Stimulated activated naive CD4-positive, alpha-beta T cell (primary cell): ENCODE measurements around the gene BEX3.

Experiments
- DNase-seq, 6 experiments: peaks; one replicate each; lab custom pipeline; 2025; lab: John Stamatoyannopoulos, UW

Gene BEX3

GRCh38 chrX:103423955-103424638 lies 47.8 kb downstream of the BEX3 start:
- DNase-seq = no peak
